ENCODE data around the gene FAM216A. TPM values are rescaled to one million over a fixed set of nuclear protein-coding genes. Genes with fewer than 3 reads are reported as not detected.
"Not testable (repeated sequence)": the region's sequence is repeated elsewhere in the genome, so short reads cannot be mapped to it uniquely, and the experiment has no call there.

Gene FAM216A, protein sequence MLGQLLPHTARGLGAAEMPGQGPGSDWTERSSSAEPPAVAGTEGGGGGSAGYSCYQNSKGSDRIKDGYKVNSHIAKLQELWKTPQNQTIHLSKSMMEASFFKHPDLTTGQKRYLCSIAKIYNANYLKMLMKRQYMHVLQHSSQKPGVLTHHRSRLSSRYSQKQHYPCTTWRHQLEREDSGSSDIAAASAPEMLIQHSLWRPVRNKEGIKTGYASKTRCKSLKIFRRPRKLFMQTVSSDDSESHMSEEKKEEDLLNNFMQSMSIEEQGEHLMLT
- 10 to 100 TPM; 20.0 to 21.6 TPM for total RNA-seq

DNA sequence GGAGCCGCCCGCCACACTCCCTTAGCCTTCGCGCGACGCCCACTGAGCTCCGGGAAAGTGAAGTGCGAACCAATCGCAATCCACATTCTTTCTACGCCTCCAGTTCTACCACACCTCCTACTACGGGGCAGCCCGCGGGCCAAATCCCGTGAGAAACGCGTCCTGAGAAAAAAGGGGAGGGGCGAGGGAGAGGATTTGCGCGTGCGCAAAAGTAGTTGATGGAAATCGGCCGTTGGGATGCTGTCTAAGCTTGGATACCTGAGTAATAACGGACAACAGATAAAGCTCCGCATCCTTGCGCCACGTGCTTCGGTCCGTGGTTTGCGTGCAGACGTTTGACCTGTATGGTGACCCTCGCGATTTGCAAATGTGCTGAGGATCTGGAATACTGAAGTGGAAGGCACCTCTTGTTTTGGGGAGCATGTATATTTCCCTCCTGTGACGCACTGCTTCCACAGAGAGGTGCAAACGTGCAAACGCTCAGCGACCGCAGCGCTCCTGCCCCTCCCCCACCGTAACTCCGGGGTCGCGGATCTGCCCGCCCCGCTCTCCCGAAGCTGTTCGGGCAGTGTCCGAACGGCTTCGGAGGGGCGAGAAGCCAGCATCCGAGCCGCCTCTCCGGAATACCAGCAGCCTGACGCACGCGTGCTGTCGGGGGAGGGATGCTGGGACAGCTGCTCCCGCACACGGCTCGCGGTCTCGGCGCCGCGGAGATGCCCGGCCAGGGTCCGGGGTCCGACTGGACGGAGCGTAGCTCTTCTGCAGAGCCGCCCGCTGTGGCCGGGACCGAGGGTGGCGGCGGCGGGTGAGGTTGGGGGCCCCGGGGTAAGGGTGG lies at the start of gene FAM216A, which contains the start of gene GPN3:
Gene FAM216A (plus strand): TSS at position 632 of the 835 bp plus-strand sequence. CDS start 31 bp downstream, at position 663.
Gene GPN3 (minus strand): TSS at position 44 of the 835 bp plus-strand sequence. CDS start 54 bp downstream, outside the sequence.
- Mint-ChIP-seq H3K9me3 (no peaks in the 10 kb centered on the region), H3K4me3 (peak within 1 kb of the TSS; percentile 98), H3K27ac (peak within 1 kb of the TSS; percentile 92), H3K27me3 (no peaks in the 10 kb centered on the region), H3K36me3 (peaks cover 13% of the 10 kb centered on the region), H3K4me1 (peaks cover 30% of the 10 kb centered on the region)
- peak; percentile 94 for DNase-seq
- POLR2A ChIA-PET: interaction anchor here (0.5 to 3.2 kb wide), 29 partner anchors 10 to 469 kb away, joined by 3 to 87 read pairs (median 4); partner anchors contain the start of genes ANKRD13A, ARPC3, ATP2A2 and PPP1CC
- ATAC-seq (ENCODE audit: low read depth): peak; percentile 84

DNA sequence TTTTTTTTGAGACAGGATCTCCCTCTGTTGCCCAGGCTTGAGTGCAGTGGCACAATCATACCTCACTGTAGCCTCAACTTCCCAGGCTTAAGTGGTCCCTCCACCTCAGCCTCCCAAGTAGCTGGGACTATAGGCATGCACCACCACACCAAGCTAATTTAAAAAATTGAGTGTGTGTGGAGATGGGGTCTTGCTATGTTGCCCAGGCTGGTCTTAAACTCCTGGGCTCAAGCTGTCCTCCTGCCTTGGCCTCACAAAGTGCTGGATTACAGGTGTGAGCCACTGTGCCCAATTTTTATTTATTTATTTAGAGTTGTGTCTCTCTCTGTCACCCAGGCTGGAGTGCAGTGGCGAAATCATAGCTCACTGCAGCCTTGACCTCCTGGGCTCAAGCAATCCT lies 48.0 kb upstream of the FAM216A start:
- POLR2A ChIA-PET: interaction anchor here (1.0 kb wide), 1 partner anchor 11 kb away, joined by 3 read pairs; no protein-coding TSS in a partner anchor
- not testable (repeated sequence) for H3K9me3 Mint-ChIP-seq

DNA sequence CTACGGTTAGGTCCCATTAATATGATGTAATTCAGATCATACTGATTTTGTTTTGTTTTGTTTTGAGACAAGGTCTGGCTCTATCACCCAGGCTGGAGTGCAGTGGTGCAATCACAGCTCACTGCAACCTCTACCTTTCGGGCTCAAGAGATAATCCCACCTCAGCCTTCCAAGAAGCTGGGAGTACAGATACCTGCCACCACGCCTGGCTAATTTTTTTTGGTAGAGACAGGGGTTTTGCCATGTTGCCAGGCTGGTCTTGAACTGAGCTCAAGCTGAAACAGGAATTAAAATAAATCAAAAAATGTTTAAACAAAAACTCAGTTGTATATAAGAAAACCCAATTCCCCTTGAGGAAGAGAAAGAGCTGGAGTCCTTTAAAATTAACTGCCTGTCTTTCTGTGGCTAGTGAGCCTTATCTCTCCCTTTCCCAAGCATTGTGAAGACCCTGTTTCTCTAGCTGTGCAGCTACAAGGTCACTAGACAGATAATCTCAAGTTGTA lies 47.4 kb upstream of the FAM216A start:
- Mint-ChIP-seq H3K27me3 (peaks cover 28% of the 10 kb centered on the region), H3K36me3 (no peaks in the 10 kb centered on the region), H3K27ac (no peak overlapping the region), H3K4me1 (no peaks in the 10 kb centered on the region), H3K4me3 (no peak overlapping the region), H3K9me3 (no peaks in the 10 kb centered on the region)
- DNase-seq (no peak), ATAC-seq (ENCODE audit: low read depth) (no peak)
- POLR2A ChIA-PET: interaction anchor here (1.0 kb wide), 1 partner anchor 10 kb away, joined by 3 read pairs; no protein-coding TSS in a partner anchor

More for the DNA sequence above, 48.0 kb upstream of the FAM216A start:
- not testable (repeated sequence) for H3K4me1 Mint-ChIP-seq; DNase-seq; H3K27ac Mint-ChIP-seq; ATAC-seq (ENCODE audit: low read depth); H3K4me3 Mint-ChIP-seq; H3K36me3 Mint-ChIP-seq
- H3K27me3 Mint-ChIP-seq: peaks cover 28% of the 10 kb centered on the region

DNA sequence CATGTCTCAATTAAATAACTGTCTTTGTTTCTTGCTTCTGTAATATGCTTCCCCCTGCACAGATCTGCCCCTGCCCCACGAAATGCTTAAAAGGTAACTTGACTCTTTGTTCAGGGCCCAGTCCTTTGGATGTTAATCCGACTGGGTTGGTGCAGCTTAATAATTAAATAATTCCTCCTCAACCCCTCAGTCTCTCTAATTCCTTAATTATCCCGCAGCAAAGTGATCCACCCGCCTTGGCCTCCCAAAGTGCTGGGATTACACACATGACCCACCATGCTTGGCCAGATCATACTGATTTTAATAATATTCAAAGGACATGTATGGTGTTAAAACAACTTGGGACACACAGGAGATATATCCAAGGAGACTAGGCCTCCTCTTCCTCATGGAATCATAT lies 46.9 kb upstream of the FAM216A start:
- POLR2A ChIA-PET: no interaction called here
- DNase-seq: no peak
- no peaks in the 10 kb centered on the region for H3K4me1 Mint-ChIP-seq
- H3K4me3 Mint-ChIP-seq: no peak overlapping the region
- no peaks in the 10 kb centered on the region for H3K36me3 Mint-ChIP-seq
- ATAC-seq (ENCODE audit: low read depth): no peak
- H3K27me3 Mint-ChIP-seq: peaks cover 28% of the 10 kb centered on the region
- no peaks in the 10 kb centered on the region for H3K9me3 Mint-ChIP-seq
- H3K27ac Mint-ChIP-seq: no peak overlapping the region

DNA sequence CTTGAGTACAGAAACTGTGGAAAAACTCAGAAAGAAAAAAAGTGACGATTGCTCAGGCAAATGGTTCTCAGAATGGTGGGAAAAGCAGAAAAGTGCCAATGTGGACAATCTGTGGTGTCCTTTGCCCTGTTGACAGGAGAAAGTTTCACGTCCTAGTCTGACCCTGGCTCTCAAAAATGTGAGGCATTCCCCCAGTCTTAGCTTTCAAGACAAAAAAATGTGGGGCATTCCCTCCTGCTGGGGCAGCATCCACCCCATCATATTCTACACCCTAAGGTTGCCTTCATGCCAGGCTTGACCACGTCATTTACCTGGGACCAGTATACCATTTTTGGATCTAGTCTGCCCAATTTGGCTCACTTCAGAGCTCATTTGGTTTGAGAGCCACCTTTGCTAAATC lies 44.4 kb upstream of the FAM216A start:
- Mint-ChIP-seq H3K27me3 (peaks cover 20% of the 10 kb centered on the region), H3K27ac (no peak overlapping the region), H3K4me3 (no peak overlapping the region), H3K4me1 (no peaks in the 10 kb centered on the region), H3K36me3 (no peaks in the 10 kb centered on the region), H3K9me3 (no peaks in the 10 kb centered on the region)
- no peak for DNase-seq
- POLR2A ChIA-PET: interaction anchor here (0.6 kb wide), 1 partner anchor 45 kb away, joined by 6 read pairs; no protein-coding TSS in a partner anchor
- no peak for ATAC-seq (ENCODE audit: low read depth)

DNA sequence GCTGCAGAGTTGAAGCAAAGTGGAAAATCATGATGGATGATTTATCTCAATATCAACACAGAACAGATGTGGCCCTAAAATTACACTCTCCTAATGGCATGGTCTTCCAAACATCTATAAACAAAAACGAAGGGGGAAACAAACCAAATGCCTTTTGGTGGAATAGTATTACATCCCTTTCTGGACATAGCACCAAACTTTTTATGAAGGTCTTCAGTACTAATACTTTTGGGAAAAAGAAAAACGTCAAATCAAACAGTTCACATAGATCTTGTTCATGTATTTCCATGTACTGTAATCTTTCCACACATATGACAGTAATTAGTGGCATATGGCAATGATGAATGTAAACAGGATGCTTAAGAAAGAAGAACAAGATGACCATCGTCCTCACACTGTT lies 42.2 kb upstream of the FAM216A start:
- Mint-ChIP-seq H3K9me3 (no peaks in the 10 kb centered on the region), H3K36me3 (no peaks in the 10 kb centered on the region), H3K4me1 (no peaks in the 10 kb centered on the region), H3K27me3 (peaks cover 12% of the 10 kb centered on the region), H3K4me3 (no peak overlapping the region), H3K27ac (no peak overlapping the region)
- DNase-seq: no peak
- ATAC-seq (ENCODE audit: low read depth): no peak
- POLR2A ChIA-PET: no interaction called here

DNA sequence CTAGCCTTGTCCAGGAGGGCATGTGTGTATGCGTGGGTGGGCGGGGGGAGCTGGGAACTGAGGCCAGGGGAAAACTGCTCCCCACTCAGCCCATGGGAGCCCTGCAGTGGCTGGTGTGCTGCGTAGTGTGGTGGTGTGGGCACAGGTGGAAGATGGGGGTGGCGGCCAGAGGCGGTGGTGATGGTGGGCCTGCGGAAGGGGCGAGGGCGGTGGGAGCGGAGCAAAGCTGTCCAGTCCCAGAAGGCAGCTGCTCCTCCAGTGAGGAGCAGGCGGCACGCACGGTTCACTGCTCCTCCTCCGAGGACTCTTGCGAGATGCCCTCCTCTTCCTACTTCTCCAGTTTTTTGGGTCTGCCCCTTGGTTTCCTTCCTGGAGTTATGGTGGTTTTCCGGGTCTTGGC lies 39.0 kb upstream of the FAM216A start:
- H3K9me3 Mint-ChIP-seq; POLR2A ChIA-PET; DNase-seq; H3K4me3 Mint-ChIP-seq; H3K36me3 Mint-ChIP-seq; H3K27me3 Mint-ChIP-seq; H3K4me1 Mint-ChIP-seq; ATAC-seq (ENCODE audit: low read depth); H3K27ac Mint-ChIP-seq: not testable (repeated sequence)

DNA sequence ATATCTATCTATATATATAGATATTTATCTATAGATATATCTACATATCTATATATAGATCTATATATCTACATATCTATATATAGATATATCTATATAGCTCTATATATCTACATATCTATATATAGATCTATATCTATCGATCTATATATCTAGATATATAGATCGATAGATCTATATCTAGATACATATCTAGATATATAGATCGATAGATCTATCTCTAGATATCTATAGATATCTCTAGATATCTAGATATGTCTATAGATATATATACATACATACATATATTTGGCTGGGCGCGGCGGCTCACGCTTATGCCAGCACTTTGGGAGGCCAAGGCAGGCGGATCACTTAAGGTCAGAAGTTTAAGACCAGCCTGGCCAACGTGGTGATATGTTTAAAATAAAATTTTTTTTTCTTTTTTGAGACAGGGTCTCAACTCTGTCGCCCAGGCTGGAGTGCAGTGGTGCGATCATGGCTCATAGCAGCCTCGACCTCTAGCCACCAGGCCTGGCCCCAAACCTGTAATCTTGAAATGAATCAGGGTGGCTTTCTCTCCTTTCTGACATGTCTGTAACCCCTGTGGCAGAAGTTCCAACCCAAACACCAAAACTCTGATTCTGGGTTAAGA lies 36.6 kb upstream of the FAM216A start:
- POLR2A ChIA-PET: interaction anchor here (0.5 to 2.0 kb wide), 16 partner anchors 11 to 431 kb away, joined by 3 to 26 read pairs (median 6); partner anchors contain the start of genes ARPC3 and GPN3
- Mint-ChIP-seq H3K27me3 (no peaks in the 10 kb centered on the region), H3K9me3 (no peaks in the 10 kb centered on the region), H3K4me1 (no peaks in the 10 kb centered on the region), H3K36me3 (peaks cover 14% of the 10 kb centered on the region), H3K4me3 (no peak overlapping the region), H3K27ac (no peak overlapping the region)
- DNase-seq (no peak), ATAC-seq (ENCODE audit: low read depth) (no peak)

DNA sequence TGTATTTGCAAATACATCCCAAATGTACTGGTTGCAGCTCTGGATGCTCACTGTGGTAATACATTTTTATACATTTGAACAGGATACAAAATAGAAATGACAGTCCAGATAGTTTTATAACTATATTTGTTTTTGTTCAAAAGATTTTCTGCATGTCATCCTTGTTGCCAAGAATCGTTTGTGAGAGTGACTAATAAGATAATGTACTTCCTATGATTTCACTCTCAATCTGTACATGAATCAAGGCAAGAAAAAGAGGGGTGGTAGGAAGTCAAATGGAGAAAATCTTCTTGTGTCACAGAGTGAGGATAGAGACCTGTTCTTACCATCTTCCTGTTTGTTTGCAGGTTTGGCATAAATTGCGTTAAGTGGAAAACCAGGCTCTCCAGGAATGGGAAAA lies 32.4 kb upstream of the FAM216A start:
- DNase-seq (no peak), ATAC-seq (ENCODE audit: low read depth) (no peak)
- Mint-ChIP-seq H3K36me3 (peaks cover 25% of the 10 kb centered on the region), H3K9me3 (no peaks in the 10 kb centered on the region), H3K27me3 (no peaks in the 10 kb centered on the region), H3K4me3 (no peak overlapping the region), H3K27ac (no peak overlapping the region), H3K4me1 (no peaks in the 10 kb centered on the region)
- POLR2A ChIA-PET: no interaction called here

DNA sequence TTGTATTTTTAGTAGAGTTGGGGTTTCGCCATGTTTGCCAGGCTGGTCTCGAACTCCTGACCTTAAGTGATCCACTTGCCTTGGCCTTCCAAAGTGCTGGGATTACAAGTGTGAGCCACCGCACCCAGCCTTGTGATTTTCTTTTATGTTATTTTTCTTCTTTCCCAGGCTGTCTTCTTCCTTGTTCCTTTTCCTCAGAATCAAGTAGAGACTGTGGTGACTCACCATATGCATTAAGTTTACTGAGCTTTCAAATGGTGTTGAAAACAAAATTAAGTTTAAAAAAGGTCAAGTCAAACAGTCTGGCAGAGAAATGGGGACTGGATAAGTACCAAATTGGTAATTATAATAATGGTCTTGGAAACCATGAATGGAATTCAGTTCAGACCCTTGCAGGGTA lies 24.2 kb upstream of the FAM216A start:
- H3K9me3 Mint-ChIP-seq: no peaks in the 10 kb centered on the region
- no peak overlapping the region for H3K4me3 Mint-ChIP-seq
- ATAC-seq (ENCODE audit: low read depth): no peak
- H3K4me1 Mint-ChIP-seq: peaks cover 23% of the 10 kb centered on the region
- no peak for DNase-seq
- no peak overlapping the region for H3K27ac Mint-ChIP-seq
- H3K36me3 Mint-ChIP-seq: peaks cover 27% of the 10 kb centered on the region
- H3K27me3 Mint-ChIP-seq: no peaks in the 10 kb centered on the region
- POLR2A ChIA-PET: no interaction called here

DNA sequence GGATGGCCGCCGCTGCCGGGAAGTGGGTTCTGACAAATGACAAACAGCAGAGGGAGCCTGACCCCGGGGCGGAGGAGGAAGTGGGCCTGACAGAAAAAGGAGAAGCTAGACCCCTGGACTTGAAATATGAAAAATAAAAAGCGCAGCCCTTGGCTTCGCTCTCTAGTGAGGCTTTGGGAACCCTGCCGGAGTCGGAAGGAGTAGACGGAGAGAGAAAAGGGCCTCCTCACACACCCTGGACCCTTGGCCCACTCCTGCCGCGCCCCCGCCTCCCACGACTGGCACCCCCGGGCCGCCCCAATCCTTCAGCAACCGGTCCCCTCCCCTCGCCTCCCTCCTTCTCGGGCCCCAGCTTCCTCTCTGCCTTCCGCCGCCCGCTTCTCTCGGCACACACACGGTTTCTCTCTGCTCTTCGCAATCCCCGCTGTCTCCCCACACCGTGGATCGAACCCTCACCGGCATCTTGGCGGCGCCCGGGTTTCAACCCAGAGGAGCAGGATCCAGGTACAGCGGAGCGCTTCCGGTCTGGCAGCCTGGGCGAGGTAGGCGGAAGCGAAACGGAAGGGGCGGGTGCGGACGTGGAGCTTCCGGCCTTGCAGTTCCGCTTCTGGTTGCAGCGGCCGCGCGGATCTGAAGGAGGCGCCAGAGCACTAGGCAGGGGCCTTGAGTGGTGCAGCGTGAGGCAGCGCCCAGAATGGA lies 18.7 kb upstream of the FAM216A start, which contains the start of gene ARPC3:
Gene ARPC3 (minus strand): TSS at position 539 of the 699 bp plus-strand sequence. CDS start 77 bp downstream, at position 462.
- Mint-ChIP-seq H3K27me3 (no peaks in the 10 kb centered on the region), H3K36me3 (peaks cover 32% of the 10 kb centered on the region), H3K4me1 (peaks cover 34% of the 10 kb centered on the region), H3K27ac (peak within 1 kb of the TSS; percentile 100), H3K4me3 (peak within 1 kb of the TSS; percentile 100), H3K9me3 (no peaks in the 10 kb centered on the region)
- ATAC-seq (ENCODE audit: low read depth) (peak; percentile 97), DNase-seq (peak; percentile 95)
- POLR2A ChIA-PET: interaction anchor here (0.6 to 6.0 kb wide), 31 partner anchors 9 to 451 kb away, joined by 3 to 87 read pairs (median 4); partner anchors contain the start of genes ANKRD13A, ATP2A2, FAM216A and GPN3

DNA sequence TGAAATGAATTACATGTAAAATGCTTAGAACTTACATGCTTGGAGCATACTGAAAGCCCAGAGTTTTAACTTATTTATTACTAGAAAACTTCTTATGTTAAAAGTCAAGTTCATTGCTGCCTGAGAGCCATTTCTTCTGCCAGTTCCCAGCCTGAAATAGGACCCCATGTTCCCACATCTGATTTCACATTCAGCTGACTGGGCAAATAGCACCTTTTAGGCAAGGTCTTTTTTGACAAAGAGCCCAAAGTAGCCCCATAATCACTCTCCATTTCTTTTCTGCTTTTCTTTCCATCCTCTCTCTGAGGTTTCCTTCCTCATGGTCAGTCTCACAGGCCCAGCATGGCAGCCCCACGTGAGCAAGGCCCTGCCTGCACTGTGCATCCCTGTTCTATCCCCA lies 17.4 kb upstream of the FAM216A start:
- Mint-ChIP-seq H3K27me3 (no peaks in the 10 kb centered on the region), H3K36me3 (peaks cover 31% of the 10 kb centered on the region), H3K27ac (peak overlapping the region; percentile 100), H3K4me1 (peaks cover 32% of the 10 kb centered on the region), H3K4me3 (peak overlapping the region; percentile 100), H3K9me3 (no peaks in the 10 kb centered on the region)
- ATAC-seq (ENCODE audit: low read depth): no peak
- POLR2A ChIA-PET: interaction anchor here (0.6 to 6.0 kb wide), 9 partner anchors 11 to 162 kb away, joined by 4 to 87 read pairs (median 6); partner anchors contain the start of genes FAM216A, GPN3 and TCTN1
- DNase-seq: no peak
